Smooth muscle cell of the umbilical artery (primary cell): ENCODE results near the gene SPINK8. TPM values are rescaled to one million over a fixed set of nuclear protein-coding genes. Genes with fewer than 3 reads are reported as not detected.

Source experiments
- total RNA-seq: library from RNA; depleted of rRNA; stranded (reverse); fragments of >200 nt; gene quantifications from 2 replicates; pipeline ENCODE4 v1.2.3, GENCODE V29; 2014

Gene SPINK8
- not detected in 2 replicates for total RNA-seq

DNA sequence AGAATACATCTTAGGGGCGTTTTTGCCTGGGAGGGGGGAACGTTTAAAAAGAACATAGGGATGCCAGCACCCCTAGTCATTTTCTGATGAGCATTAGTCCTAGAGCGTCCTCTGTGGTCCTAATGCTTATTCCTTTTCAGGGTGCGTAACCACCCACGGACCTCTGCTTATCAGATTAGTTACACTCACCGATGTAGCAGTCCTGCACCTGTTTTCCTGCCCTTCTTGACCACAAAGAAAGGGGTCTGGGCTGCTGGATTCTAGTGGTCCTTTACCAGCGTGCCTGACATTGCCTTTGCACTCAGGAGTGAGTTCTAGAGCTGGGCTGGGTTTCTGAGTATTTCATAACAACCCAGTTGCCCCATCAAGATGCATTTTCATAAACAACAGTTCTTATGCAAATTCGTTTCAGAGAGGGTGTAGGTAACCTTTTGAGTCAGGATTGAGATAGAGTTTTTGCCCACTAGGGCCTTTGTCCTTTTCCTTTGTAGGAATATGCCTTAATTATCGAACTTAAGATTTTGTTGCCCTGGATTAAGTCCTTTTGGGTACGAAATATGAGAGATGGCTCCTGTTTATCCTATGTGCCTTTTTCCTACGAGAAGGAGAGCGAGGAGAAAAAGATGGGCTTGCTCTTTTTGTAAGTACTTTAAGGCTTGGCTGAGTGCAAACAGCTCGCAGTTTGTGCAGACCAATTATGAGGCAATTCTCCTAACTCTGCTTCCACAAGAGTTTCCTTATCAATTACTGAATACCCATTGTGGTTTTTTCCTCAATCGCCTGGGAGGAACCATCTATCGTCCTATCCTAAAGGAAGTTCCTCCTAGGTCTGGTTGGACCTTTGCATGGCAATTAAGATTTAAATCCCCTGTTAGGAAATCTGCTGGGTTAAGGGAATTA is at the start of gene SPINK8:
Gene SPINK8 (minus strand): TSS at position 316 of the 900 bp plus-strand sequence. CDS start 5,320 bp downstream, outside the sequence.

DNA sequence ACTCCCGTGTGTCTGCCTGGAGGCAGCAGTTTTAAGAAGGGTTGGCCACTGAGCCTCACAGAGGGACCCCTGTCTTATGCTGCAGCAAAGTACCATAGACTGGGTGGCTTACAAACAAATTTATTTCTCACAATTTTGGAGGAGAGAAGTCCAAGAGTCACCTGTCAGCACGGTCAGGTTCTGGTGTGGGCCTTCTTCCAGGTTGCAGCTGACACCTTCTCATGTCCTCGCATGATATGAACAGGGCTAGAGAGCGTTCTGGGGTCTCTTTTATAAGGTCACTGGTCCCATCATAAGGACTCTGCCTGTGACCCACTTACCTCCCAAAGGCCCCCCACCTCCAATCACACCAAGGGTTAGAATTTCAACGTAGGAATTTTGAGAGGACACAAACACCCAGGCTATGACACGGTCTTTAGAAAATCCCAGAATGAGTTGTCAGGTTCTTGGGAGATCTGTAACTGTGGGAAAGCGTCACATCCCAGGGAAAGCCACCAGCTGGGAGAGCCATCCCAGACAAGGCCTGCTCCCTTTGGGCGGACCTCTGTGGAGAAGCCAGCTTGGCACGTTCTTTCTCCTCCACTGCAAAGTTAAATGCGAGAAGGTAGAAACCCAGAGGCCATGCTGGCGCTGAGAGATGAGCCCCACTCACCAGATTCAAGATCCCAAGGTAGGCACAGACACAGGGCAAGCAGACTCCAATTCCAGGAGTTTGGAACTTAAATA is 38.4 kb upstream of the SPINK8 start, which contains the start of gene FBXW12:
Gene FBXW12 (plus strand): TSS at position 569 of the 726 bp plus-strand sequence. CDS start 549 bp downstream, outside the sequence.

DNA sequence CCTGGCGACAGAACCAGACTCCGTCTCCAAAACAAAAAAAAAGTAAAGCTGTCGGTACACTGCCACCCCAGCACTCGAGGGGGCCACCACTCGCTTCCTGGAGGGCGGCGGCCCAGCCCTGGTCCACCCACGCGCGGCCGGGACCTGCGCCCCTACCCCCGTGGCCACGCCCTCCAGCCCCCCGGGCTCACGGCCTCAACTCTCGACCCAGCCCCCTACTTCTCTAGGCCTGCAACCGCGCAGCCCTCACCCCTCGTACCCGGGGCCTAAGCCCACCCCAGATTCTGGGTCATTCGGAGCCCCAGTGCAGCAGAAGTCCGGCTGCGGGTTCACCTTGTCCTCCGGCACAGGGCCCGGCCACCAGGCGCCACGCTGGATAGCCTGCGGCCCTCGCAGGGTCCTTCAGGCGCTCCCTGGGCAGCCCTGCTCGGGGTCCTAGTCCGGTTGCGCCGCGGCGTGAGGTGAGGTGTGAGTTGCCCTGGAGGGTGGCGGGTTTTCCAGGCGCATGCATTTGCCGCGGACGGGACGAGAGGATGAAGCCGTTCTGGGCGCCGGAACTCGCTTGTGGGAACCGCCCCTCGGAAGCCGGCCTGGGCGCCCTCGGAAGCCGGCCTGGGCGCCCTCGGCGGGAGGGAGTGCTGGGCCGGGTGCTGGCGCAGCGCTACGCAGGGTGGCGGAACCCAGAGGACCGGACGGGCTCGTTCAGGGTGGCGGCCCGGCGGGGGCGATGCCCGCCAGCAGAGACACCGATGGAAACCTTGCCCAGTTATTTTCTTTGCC is 32.3 kb downstream of the SPINK8 start, which contains the start of gene NME6:
Gene NME6 (minus strand): TSS at position 348 of the 780 bp plus-strand sequence.

Other genes with a start within 250 kb of the SPINK8 start
- 2.4 and 8.5 TPM in 2 replicates for gene CDC25A, start 145.2 kb downstream of the SPINK8 start, total RNA-seq
- not detected in 2 replicates for gene CAMP, start 110.2 kb downstream of the SPINK8 start, total RNA-seq
- gene ZNF589, start 92.6 kb downstream of the SPINK8 start, total RNA-seq, result 5.0 and 5.9 TPM in 2 replicates
- gene NME6, start 32.3 kb downstream of the SPINK8 start, total RNA-seq, result 24.3 and 32.3 TPM in 2 replicates
- gene FBXW12, start 38.6 kb upstream of the SPINK8 start, total RNA-seq, result not detected in 2 replicates
- 33.6 and 45.5 TPM in 2 replicates for gene PLXNB1, start 96.4 kb upstream of the SPINK8 start, total RNA-seq
- gene CCDC51, start 106.5 kb upstream of the SPINK8 start, total RNA-seq, result 19.6 and 20.1 TPM in 2 replicates
- gene TMA7, start 106.6 kb upstream of the SPINK8 start, total RNA-seq, result 177 and 213 TPM in 2 replicates
- gene ATRIP, start 113.1 kb upstream of the SPINK8 start, total RNA-seq, result 4.2 and 5.3 TPM in 2 replicates
- gene SHISA5, start 170.5 kb upstream of the SPINK8 start, total RNA-seq, result 103 and 130 TPM in 2 replicates
- gene PFKFB4, start 223.1 kb upstream of the SPINK8 start, total RNA-seq, result 44.6 and 46.0 TPM in 2 replicates
- 2.1 and 2.3 TPM in 2 replicates for gene UCN2, start 230.1 kb upstream of the SPINK8 start, total RNA-seq